Heart right ventricle (tissue), 16 donors: ENCODE results near the gene STARD5. TPM values are rescaled to one million over a fixed set of nuclear protein-coding genes. Genes with fewer than 3 reads are reported as not detected.
A peak's percentile ranks its signal among the peaks of the same experiment; 100 is the strongest.

Experiments used
- ATAC-seq, 8 donors: fragments of 200-7000 bp; cut with Tn5 transposase; one replicate each; pipeline ENCODE4 v1.9.1; 2020; ENCODE audit warnings: mild to moderate bottlenecking in 8 of 8, moderate library complexity in 8 of 8, moderate number of reproducible peaks in 1 of 8
- DNase-seq, 2 donors: peaks; one replicate each; pipeline ENCODE4 v3.0.0-alpha.2; 2020
- H3K27ac ChIP-seq, 10 donors: fragments of 200-600 bp; sonication (generic) in 2 of 10; one replicate each; pipeline versions ENCODE4 v1.5.0 to v1.8.0; 2020 to 2022; ENCODE audit warnings: mild to moderate bottlenecking in 3 of 10
- H3K27me3 ChIP-seq, 7 donors: fragments of 200-600 bp; one replicate each; pipeline ENCODE4 v1.8.0; 2021 to 2022; ENCODE audit warnings: mild to moderate bottlenecking in 2 of 7
- H3K36me3 ChIP-seq, 9 donors: fragments of 200-600 bp; sonication (generic) in 1 of 9; one replicate each; pipeline versions ENCODE4 v1.5.0 to v1.8.0; 2020 to 2022; ENCODE audit warnings: mild to moderate bottlenecking in 2 of 9
- H3K4me1 ChIP-seq, 9 donors: fragments of 200-600 bp; sonication (generic) in 1 of 9; one replicate each; pipeline versions ENCODE4 v1.5.0 to v1.8.0; 2020 to 2022; ENCODE audit warnings: mild to moderate bottlenecking in 4 of 9
- H3K4me3 ChIP-seq, 10 donors: fragments of 200-600 bp; sonication (generic) in 2 of 10; one replicate each; pipeline versions ENCODE4 v1.5.0 to v1.8.0; 2020 to 2022; ENCODE audit warnings: mild to moderate bottlenecking in 7 of 10, moderate library complexity in 2 of 10
- H3K9me3 ChIP-seq, 11 donors: fragments of 200-600 bp in 10 of 11; sonication (generic) in 2 of 11; one replicate each; pipeline versions ENCODE4 v1.5.0 to v1.8.0; 2013 to 2022; ENCODE audit warnings: mild to moderate bottlenecking in 2 of 11, control low read depth in 1 of 11, moderate library complexity in 1 of 11
- CTCF ChIP-seq, 9 donors: fragments of 200-600 bp; sonication (generic) in 2 of 9; IDR thresholded peaks; one replicate each; pipeline versions ENCODE4 v1.5.0 to v1.8.0; 2021 to 2022; ENCODE audit warnings: antibody characterized with exemption in 9 of 9, mild to moderate bottlenecking in 5 of 9, moderate library complexity in 1 of 9
- WGBS, 2 donors: extraction: QIAGEN DNeasy Blood & Tissue Kit; methylation state at CpG; one replicate each; pipeline ENCODE4 v1.1.7; 2013; ENCODE audit warnings: inconsistent platforms in 1 of 2; 5-methylcytosine and 5-hydroxymethylcytosine counted together
- intact Hi-C, 10 donors: fragments of 100-400 bp; cut with DNase I; formaldehyde crosslinking; loops; one replicate each; pipeline versions ENCODE4 v1.11.1 to v1.14.2; 2022
- polyA plus RNA-seq, 2 donors: library from polyadenylated mRNA; stranded (reverse); fragments of 200-250 nt; gene quantifications; one replicate each; pipeline ENCODE4 v1.2.3, GENCODE V29; 2013
- total RNA-seq, 10 donors: library from RNA; stranded (reverse); fragmentation: NEBNext Ultra II Directional in 3 of 10; extraction: Animal tissue kit (Norgen Biotek cat#: 25700) in 3 of 10; gene quantifications; one replicate each; pipeline versions ENCODE4 v1.2.1 to v1.2.4, GENCODE V29; 2021 to 2023
- donor health status: Arrhythmogenic right ventricular cardiomyopathy.
- donor health status: ischemic (EF 13 %, LVEDD 7.1; RV severe dilation, severe dysfunction).
- donor health status: healthy with polysubstance abuse.
- donor health status: DM: no; HTN: yes; CAD: no.
- donor health status: DM: no; HTN: no; CAD: no.
- donor health status: ischemic (EF 25% LVEDD 6.9; RV normal size, moderate dysfunction).
- donor health status: ischemic (EF 25% LVEDD 5.7; RV mildly dilated, moderate dysfunction).
- donor health status: healthy.
- donor health status: DM: yes; HTN: yes; CAD: no.
- donor health status: Ischemic cardiomyopathy.
- donor health status: ischemic (EF 35%, LVEDD 5.7; RV mildly dilated, moderate dysfunction).
- donor health status: nonischemic (EF 11% LVEDD 7.7; RV severe dilation, severe dysfunction).
- donor health status: DM: yes; HTN: yes; CAD: no.
- donor health status: PGD.
- donor health status: ischemic (EF 29% LVEDD 5.4; RV normal size, mild dysfunction).
- donor health status: nonischemic (EF 23%, LVEDD 6.1; RV moderate dilation, normal function).

Gene STARD5
- total and polyA plus RNA-seq, 12 donors, result 0.70 to 4.7 (median 1.3) TPM

- Histone ChIP-seq H3K27me3 (peaks cover 0 to 3% (median 0%) of the 10 kb centered on the region in 7 donors), H3K4me3 (peak overlapping the region in 5 of 10 donors; percentile 8 to 67 (median 39)), H3K36me3 (peaks cover 0 to 62% (median 0%) of the 10 kb centered on the region in 9 donors), H3K27ac (peak overlapping the region in 1 of 10 donors; percentile 92), H3K9me3 (no peaks in the 10 kb centered on the region), H3K4me1 (peaks cover 3 to 95% (median 35%) of the 10 kb centered on the region in 9 donors)
- intact Hi-C loops, result no loop called here
- 80 to 81% methylated on average over 14 of the region's 14 CpGs for WGBS, 2 donors
- ATAC-seq, result no peak
- no peak for DNase-seq
- TF ChIP-seq CTCF (IDR thresholded peaks at IDR 0.05), result no peak
Measured at GRCh38 chr15:81299630-81300273, 24.2 kb downstream of the STARD5 start.

- peak overlapping the region in 6 of 10 donors; percentile 8 to 67 (median 41) for H3K4me3 ChIP-seq
- no peak for TF ChIP-seq CTCF (IDR thresholded peaks at IDR 0.05)
- H3K27me3 ChIP-seq, result peaks cover 0 to 3% (median 0%) of the 10 kb centered on the region in 7 donors
- WGBS, 2 donors, result 89 to 98% methylated on average over 3 of the region's 3 CpGs
- intact Hi-C loops, result no loop called here
- peak overlapping the region in 1 of 10 donors; percentile 92 for H3K27ac ChIP-seq
- DNase-seq, result no peak
- no peak for ATAC-seq
- peaks cover 6 to 95% (median 38%) of the 10 kb centered on the region in 9 donors for H3K4me1 ChIP-seq
- peaks cover 0 to 57% (median 0%) of the 10 kb centered on the region in 9 donors for H3K36me3 ChIP-seq
- no peaks in the 10 kb centered on the region for H3K9me3 ChIP-seq
Measured at GRCh38 chr15:81299156-81299555, 24.8 kb downstream of the STARD5 start.

GRCh38 chr15:81298611-81299010 is 25.3 kb downstream of the STARD5 start:
- 83 to 93% methylated on average over 6 of the region's 6 CpGs for WGBS, 2 donors
- Histone ChIP-seq H3K27me3 (peaks cover 0 to 3% (median 0%) of the 10 kb centered on the region in 7 donors), H3K9me3 (no peaks in the 10 kb centered on the region), H3K4me3 (peak overlapping the region in 6 of 10 donors; percentile 39 to 67 (median 42)), H3K36me3 (peaks cover 0 to 52% (median 0%) of the 10 kb centered on the region in 9 donors), H3K4me1 (peaks cover 6 to 95% (median 37%) of the 10 kb centered on the region in 9 donors), H3K27ac (peak overlapping the region in 1 of 10 donors; percentile 92)
- TF ChIP-seq CTCF (IDR thresholded peaks at IDR 0.05), result no peak
- DNase-seq, result no peak
- intact Hi-C loops, result no loop called here
- ATAC-seq, result no peak

- peaks cover 0 to 45% (median 0%) of the 10 kb centered on the region in 9 donors for H3K36me3 ChIP-seq
Measured at GRCh38 chr15:81297603-81298575, 26.1 kb downstream of the STARD5 start.

More at GRCh38 chr15:81297603-81298575, 26.1 kb downstream of the STARD5 start:
- intact Hi-C loops, result no loop called here
- DNase-seq (no peak), ATAC-seq (peak in 2 of 8 donors; percentile 23 to 30)
- WGBS, 2 donors, result 81 to 89% methylated on average over 4 of the region's 4 CpGs
- Histone ChIP-seq H3K27ac (peak overlapping the region in 7 of 10 donors; percentile 46 to 92 (median 68)), H3K9me3 (no peaks in the 10 kb centered on the region), H3K4me1 (peaks cover 6 to 95% (median 32%) of the 10 kb centered on the region in 9 donors), H3K4me3 (peak overlapping the region in 7 of 10 donors; percentile 9 to 67 (median 42)), H3K27me3 (peaks cover 0 to 3% (median 0%) of the 10 kb centered on the region in 7 donors)
- TF ChIP-seq CTCF (IDR thresholded peaks at IDR 0.05), result no peak
